Suprapubic skin (tissue), 4 donors: ENCODE measurements around the gene SLC16A11. TPM values are rescaled to one million over a fixed set of nuclear protein-coding genes. Genes with fewer than 3 reads are reported as not detected.

Experiments used
- DNase-seq, 2 donors: peaks; one replicate each; pipeline ENCODE4 v3.0.0-alpha.2; 2019; ENCODE audit warnings: low spot score in 2 of 2
- H3K27ac ChIP-seq: fragments of 200-600 bp; sonication (generic); one replicate; pipeline ENCODE4 v1.5.1; 2019
- H3K27me3 ChIP-seq: fragments of 200-600 bp; sonication (generic); one replicate; pipeline ENCODE4 v1.5.1; 2019
- H3K36me3 ChIP-seq: fragments of 200-600 bp; sonication (generic); one replicate; pipeline ENCODE4 v1.5.1; 2019
- H3K4me1 ChIP-seq: fragments of 200-600 bp; sonication (generic); one replicate; pipeline ENCODE4 v1.5.1; 2019
- H3K4me3 ChIP-seq: fragments of 200-600 bp; sonication (generic); one replicate; pipeline ENCODE4 v1.5.1; 2019; ENCODE audit warnings: mild to moderate bottlenecking
- H3K9me3 ChIP-seq: fragments of 200-600 bp; sonication (generic); one replicate; pipeline ENCODE4 v1.5.1; 2019
- CTCF ChIP-seq, 2 donors: fragments of 200-600 bp in 1 of 2; fragments of 450-650 bp in 1 of 2; sonication (generic) in 1 of 2; IDR thresholded peaks; one replicate each; pipeline ENCODE4 v1.5.1; 2016 to 2019; ENCODE audit warnings: antibody characterized with exemption in 2 of 2, mild to moderate bottlenecking in 1 of 2, moderate library complexity in 1 of 2
- EP300 ChIP-seq: sonication (generic); formaldehyde crosslinking; IDR thresholded peaks from one replicate; pipeline ENCODE4 v1.6.1; 2017; ENCODE audit warnings: antibody characterized with exemption
- POLR2A ChIP-seq, 2 donors: fragments of 450-650 bp; IDR thresholded peaks; one replicate each; pipeline ENCODE4 v1.6.1; 2017; ENCODE audit warnings: antibody characterized with exemption in 2 of 2, mild to moderate bottlenecking in 2 of 2, moderate library complexity in 2 of 2
- POLR2AphosphoS5 ChIP-seq, 3 donors: sonication (generic); formaldehyde crosslinking; IDR thresholded peaks; one replicate each; pipeline ENCODE4 v1.6.1; 2017; ENCODE audit warnings: antibody characterized with exemption in 3 of 3
- WGBS: methylation state at CpG from one replicate; pipeline ENCODE4 v1.1.5; 2018; 5-methylcytosine and 5-hydroxymethylcytosine counted together
- total RNA-seq, 4 donors: library from RNA; depleted of rRNA; stranded (reverse); fragments of >200 nt; gene quantifications; one replicate each; pipeline ENCODE4 v1.1.0, GENCODE V29; 2016

The SLC16A11 gene
- total RNA-seq, 4 donors from 2014 or later = 0.26 to 10.8 (median 5.5) TPM

- no peaks in the 10 kb centered on the region for H3K9me3 ChIP-seq
- peak overlapping the region; percentile 46 for H3K4me3 ChIP-seq
- DNase-seq = no peak
- TF ChIP-seq POLR2A (IDR thresholded peaks at IDR 0.05) (no peak), POLR2AphosphoS5 (IDR thresholded peaks at IDR 0.05) (no peak), EP300 (no peak), CTCF (IDR thresholded peaks at IDR 0.05) (no peak)
- H3K27ac ChIP-seq = peak overlapping the region; percentile 85
- peaks cover 6% of the 10 kb centered on the region for H3K36me3 ChIP-seq
- H3K4me1 ChIP-seq = peaks cover 80% of the 10 kb centered on the region
- H3K27me3 ChIP-seq = no peaks in the 10 kb centered on the region
- WGBS = 23% methylated on average over 10 of the region's 10 CpGs
These were observed 24.5 kb downstream of the SLC16A11 start for GRCh38 chr17:7019367-7019766.

- Histone ChIP-seq H3K4me1 (peaks cover 87% of the 10 kb centered on the region), H3K9me3 (no peaks in the 10 kb centered on the region), H3K4me3 (peak overlapping the region; percentile 46), H3K27ac (peak overlapping the region; percentile 85), H3K36me3 (peaks cover 6% of the 10 kb centered on the region), H3K27me3 (no peaks in the 10 kb centered on the region)
- no peak for DNase-seq
- 65% methylated on average over 10 of the region's 10 CpGs for WGBS
- TF ChIP-seq CTCF (IDR thresholded peaks at IDR 0.05) (no peak), POLR2AphosphoS5 (IDR thresholded peaks at IDR 0.05) (peak in 1 of 3 donors; percentile 47), POLR2A (IDR thresholded peaks at IDR 0.05) (peak in 1 of 2 donors; percentile 66), EP300 (no peak)
These were observed 25.4 kb downstream of the SLC16A11 start for GRCh38 chr17:7018331-7018964.

- peaks cover 85% of the 10 kb centered on the region for H3K4me1 ChIP-seq
- peaks cover 6% of the 10 kb centered on the region for H3K36me3 ChIP-seq
- TF ChIP-seq CTCF (IDR thresholded peaks at IDR 0.05) = no peak
- TF ChIP-seq EP300 = no peak
- no peak for TF ChIP-seq POLR2A (IDR thresholded peaks at IDR 0.05)
- no peak for TF ChIP-seq POLR2AphosphoS5 (IDR thresholded peaks at IDR 0.05)
- H3K9me3 ChIP-seq = no peaks in the 10 kb centered on the region
- no peaks in the 10 kb centered on the region for H3K27me3 ChIP-seq
- peak overlapping the region; percentile 46 for H3K4me3 ChIP-seq
- peak overlapping the region; percentile 85 for H3K27ac ChIP-seq
- 53% methylated on average over 12 of the region's 12 CpGs for WGBS
- DNase-seq = no peak
These were observed 26.1 kb downstream of the SLC16A11 start for GRCh38 chr17:7017827-7018200.

GRCh38 chr17:7016886-7017826 is 26.7 kb downstream of the SLC16A11 start:
- no peaks in the 10 kb centered on the region for H3K27me3 ChIP-seq
- H3K36me3 ChIP-seq = peaks cover 6% of the 10 kb centered on the region
- DNase-seq = no peak
- TF ChIP-seq POLR2A (IDR thresholded peaks at IDR 0.05) (no peak), POLR2AphosphoS5 (IDR thresholded peaks at IDR 0.05) (no peak), CTCF (IDR thresholded peaks at IDR 0.05) (no peak), EP300 (no peak)
- peak overlapping the region; percentile 85 for H3K27ac ChIP-seq
- WGBS = 75% methylated on average over 17 of the region's 20 CpGs
- H3K9me3 ChIP-seq = no peaks in the 10 kb centered on the region
- peak overlapping the region; percentile 46 for H3K4me3 ChIP-seq
- peaks cover 79% of the 10 kb centered on the region for H3K4me1 ChIP-seq

- peaks cover 77% of the 10 kb centered on the region for H3K4me1 ChIP-seq
- H3K27ac ChIP-seq = peak overlapping the region; percentile 97
- no peak overlapping the region for H3K4me3 ChIP-seq
- no peaks in the 10 kb centered on the region for H3K27me3 ChIP-seq
- H3K9me3 ChIP-seq = no peaks in the 10 kb centered on the region
- no peak for DNase-seq
- no peak for TF ChIP-seq CTCF (IDR thresholded peaks at IDR 0.05)
- TF ChIP-seq POLR2AphosphoS5 (IDR thresholded peaks at IDR 0.05) = no peak
- TF ChIP-seq EP300 = no peak
- TF ChIP-seq POLR2A (IDR thresholded peaks at IDR 0.05) = no peak
- H3K36me3 ChIP-seq = peaks cover 6% of the 10 kb centered on the region
- 75% methylated on average over 3 of the region's 3 CpGs for WGBS
These were observed 27.5 kb downstream of the SLC16A11 start for GRCh38 chr17:7016418-7016817.
